HG02642 (cell line): ENCODE measurements around the gene DMKN.
"Not testable (repeated sequence)": the region's sequence is repeated elsewhere in the genome, so short reads cannot be mapped to it uniquely, and the experiment has no call there.

Experiments used
- ATAC-seq: cut with Tn5 transposase; IDR thresholded peaks from one replicate; pipeline ENCODE4 v1.9.1; 2021; ENCODE audit warnings: mild to moderate bottlenecking; ENCODE audit not compliant: unreplicated experiment, poor library complexity

The DMKN gene

GRCh38 chr19:35501684-35502083 is 11.8 kb downstream of the DMKN start:
- ATAC-seq: no peak

- no peak for ATAC-seq
Observed at GRCh38 chr19:35500611-35501010, 12.8 kb downstream of the DMKN start.

DNA sequence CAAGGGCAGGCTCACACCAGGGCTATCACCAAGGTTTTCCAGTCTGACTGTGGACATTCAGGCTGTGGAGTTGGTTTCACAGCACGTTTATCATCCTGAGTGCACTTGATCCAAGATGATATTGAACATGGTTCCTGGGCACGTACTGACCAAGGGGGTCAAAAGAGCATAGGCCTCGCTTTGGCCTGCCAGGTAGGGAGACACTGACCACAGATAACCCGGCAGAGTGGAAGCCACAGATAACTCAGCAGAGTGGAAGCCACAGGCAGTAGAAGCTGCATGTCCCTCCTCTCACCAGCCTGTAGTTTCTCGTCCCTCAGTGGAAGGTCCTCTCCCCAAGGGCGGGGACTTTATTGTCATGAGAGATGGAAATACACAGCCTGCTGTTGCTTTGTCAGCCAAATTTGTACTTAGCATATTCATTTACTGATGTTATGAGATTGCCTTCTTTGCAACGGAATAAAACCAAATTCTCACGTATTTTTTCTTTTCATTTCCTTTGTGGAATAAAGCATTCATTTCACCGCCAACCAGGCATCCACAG is 14.4 kb downstream of the DMKN start:
- no peak for ATAC-seq

GRCh38 chr19:35498220-35498619 is 15.2 kb downstream of the DMKN start:
- no peak for ATAC-seq

DNA sequence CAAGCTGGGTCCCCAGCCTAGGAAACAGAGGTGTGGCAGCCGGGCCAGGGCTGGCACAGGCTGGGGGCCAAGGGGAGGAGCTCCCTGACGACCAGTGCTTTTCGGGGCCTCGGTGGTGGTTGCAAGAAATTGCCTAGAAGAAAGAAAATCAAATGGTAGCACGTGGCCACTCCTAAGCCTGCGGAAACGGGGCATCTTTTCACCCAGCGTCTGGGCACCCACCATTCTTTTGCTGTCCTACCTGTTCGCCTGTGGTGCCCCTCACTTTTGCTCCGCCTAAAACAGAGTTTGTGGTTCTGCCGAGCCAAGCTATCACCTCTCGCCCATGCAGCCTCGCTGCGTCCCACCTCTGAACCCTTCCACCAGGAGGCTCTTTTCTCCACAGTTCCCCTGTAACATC is 16.0 kb downstream of the DMKN start:
- no peak for ATAC-seq

DNA sequence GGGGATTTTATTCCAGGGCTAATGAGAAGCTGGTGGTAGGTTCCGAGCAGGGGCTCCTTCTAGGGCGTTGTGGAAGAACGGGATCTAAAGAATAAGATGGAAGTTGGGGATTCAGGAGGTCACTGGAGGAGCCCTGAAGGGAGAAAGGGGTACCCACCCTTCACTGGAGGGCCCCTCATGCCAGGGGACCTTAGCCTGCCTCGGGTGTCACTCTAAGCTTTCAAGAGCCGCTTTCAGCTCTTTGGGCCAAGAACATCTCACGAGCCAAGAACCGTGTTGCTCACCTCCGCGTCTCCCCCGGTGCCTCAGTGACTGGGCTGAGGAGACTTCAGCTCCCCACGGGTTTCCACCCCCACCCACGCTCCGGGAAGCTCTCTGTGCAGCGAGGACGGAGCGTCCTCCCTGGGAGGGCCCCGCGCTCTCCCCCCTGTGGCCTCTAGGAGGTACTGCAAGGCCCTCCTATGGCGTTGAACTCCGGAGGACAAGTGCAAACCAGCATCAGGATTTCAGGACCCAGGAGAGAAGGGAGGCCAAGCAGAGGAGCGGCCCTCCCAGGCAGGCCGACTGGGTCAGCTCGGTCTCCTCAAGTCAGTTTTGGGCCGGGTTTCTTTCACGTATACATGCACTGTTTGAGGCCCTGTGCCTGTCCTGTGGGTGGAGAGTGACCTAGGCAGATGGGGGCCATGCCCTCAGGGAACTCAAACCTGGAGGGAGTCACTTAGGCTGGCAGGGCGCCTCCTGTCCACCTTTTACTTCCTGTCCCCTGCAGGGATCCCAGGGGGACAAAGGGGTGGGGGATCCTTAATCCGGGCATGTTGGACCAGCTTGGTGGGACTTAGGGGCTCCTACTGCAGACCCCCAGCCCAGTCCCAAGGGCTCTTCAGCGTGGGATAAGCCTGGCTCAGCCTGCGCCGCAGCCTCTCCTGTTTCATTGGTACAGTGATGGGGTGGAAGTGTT is 18.1 kb downstream of the DMKN start:
- ATAC-seq: peak; percentile 65

GRCh38 chr19:35493971-35494370 is 19.5 kb downstream of the DMKN start:
- ATAC-seq: no peak

- no peak for ATAC-seq
Observed at GRCh38 chr19:35491836-35492360, 21.6 kb downstream of the DMKN start.

DNA sequence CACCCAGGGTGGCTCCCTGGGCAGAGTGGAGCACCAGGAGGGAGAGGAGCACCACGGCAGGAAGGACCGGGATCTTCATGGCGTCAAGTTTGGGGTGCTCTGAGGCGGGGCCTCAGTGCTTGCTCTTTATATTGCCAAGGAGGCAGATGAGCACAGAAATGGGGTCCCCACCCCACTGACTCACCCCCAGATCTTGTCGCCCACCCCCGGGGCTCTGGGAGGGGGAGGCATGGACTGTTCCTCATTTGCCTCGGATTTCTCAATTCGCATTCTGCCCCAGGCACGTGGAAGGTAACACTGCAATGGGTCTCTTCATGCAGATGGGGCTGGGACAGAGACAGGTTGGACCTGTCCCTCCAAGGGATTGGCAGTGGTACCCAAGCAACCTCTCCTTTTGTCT is 23.1 kb downstream of the DMKN start, which contains the start of gene KRTDAP:
Gene KRTDAP (minus strand): TSS at position 101 of the 400 bp plus-strand sequence. CDS start 22 bp downstream, at position 79.
- ATAC-seq: no peak

DNA sequence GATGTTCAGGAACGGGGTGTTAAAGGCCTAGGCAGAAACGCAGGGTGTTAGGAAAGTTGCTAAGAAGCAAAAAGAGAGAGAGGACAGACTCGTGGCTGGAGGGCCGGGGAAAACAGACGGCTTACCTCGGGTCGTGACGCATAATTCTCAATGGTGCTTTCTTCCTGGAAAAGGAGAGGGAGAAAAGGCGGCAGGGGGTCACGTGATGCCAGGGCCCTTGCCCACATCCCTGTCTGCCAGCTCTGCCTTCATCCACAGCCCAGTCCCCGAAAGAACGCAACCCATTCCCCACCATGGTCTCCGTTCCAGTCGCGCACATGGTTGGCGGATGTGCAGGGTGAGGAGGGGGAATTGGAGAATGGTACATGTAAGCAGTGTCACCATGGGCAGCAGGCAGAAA is 24.8 kb downstream of the DMKN start:
- no peak for ATAC-seq

DNA sequence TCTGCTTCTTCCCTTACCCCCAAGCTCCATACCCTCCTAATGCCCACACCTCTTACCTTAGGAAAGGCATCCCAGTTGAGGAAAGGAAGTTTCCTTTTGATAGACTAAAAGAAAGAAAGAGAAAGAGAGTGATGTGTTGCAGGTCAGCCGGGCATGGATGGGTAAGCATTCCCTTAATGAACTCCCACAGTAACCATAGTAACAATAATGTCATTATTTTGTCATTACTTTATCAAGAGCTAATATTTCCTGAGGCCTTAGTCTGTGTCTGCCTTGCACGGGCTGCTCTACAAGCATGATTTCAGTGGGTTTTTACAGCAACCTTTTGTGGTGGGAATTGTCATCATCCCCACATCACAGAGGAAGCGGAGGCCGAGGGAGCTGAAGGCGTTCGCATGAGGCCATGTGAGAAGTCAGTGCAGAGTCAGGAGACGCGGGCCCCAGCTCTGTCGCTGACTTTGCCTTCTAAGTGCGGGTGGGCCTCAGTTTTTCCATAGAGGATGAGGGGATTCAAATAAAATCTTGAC is 25.7 kb downstream of the DMKN start:
- no peak for ATAC-seq

DNA sequence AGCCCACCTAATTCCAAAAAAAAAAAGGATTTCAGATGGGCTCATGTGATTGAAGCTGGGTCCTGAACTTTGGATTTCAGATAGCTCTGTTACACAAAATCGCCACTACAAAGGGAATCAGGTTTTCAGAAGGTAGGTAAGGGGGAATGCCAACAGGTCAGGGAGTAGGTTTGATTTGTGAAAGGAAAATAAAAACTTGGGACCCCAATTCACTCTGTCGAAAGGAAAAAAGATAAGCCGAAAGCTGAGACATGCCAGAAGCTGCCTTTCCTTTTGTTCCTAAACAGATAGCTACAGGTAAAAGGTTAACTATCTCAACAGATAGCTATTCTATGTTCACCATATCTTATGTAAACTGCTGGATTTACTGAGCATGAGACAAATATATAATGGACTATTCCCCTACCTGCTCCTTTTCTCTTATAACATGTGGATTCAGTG is 27.2 kb downstream of the DMKN start:
- ATAC-seq: no peak

DNA sequence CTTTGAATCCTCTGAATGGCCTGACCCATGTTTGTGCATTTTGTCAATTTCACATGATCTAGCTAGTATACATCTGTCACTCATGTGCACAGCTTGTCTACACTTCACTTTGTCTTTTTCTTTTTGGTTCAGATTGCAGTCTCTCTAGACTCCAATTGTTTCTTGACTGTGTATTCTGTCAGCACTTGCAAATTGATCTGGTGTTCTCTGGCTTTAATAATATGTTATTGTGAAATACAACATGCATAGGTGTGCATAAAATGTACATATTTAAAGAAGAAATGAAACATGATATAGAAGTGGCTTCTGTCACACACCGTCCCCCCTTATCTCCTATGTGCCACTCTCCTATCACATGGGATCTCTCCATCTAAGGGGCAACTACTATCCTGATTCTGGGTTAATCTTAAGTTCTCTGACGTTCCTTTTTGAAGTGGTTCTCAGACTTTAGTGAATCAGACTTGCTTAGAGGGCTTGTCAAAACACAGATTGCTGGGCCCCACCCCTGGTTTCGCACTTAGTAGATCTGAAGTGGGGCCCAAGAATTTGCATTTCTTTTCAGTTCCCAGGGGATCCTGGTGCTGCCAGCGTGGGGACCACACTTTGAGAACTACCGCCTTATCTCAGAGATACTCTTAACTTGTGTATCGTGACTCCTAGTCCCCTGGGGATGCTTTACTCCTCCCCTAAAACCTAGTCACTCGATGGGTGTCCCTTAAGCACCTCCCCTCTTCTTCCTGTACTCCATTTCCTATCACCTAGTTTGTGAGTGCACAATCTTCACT is 29.0 kb downstream of the DMKN start:
- peak; percentile 67 for ATAC-seq

DNA sequence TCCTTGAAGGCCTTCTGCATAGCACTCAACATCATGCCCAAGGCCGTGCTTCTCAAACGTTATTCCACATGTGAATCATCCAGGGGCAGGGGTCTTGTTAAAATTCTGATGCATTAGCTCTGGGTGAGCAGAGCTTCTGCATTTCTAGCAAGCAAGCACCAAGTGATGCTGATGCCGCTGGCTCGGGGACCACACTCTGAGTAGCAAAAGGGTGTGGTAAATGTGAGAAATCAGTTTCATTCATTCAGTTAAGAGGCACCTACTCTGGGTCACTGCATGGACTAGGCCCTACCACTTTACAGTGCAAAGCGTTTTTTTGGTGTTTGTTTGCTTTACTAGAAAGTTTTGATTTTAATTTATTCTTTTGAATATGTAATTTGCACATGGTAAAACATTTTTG is 30.4 kb downstream of the DMKN start:
- ATAC-seq: no peak

DNA sequence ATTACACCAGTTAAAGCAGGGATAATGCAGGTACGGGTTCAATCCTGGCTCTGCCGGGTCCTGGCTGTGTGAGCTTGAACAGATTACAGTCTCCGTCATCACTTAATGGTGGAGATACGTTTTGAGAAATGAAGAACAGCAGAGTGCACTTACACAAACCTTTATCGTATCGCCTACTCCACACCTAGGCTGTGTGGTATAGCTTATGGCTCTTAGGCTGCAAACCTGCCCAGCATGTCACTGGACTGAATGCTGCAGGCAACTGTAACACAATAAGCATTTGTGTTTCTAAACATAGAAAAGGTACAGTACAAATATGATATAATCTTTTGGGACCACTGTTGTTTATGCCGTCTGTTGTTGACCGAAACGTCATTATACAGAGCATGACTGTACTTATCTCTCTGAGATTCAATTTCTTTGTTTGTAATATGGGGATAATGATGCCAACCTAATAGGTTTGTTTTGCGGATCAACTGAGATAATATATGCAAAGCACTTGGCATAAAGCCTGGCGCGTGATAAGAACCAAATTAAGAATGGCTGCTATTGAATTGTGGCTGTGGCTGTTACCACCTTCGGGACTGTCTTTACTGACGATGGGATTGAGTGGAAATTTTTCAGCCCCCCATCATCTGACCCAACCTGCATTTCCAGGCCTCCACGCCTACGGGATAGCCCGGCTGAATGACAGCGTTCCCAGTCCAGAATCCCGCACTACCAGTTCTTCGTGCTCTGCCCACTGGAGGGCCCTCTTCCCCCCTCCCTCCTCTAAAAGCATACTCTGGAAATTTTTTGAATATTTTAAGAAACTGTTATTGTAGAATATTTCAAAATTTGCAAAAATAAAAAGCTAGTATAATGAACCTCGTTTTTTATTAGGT is 34.4 kb downstream of the DMKN start:
- ATAC-seq: no peak

GRCh38 chr19:35476149-35476548 is 37.3 kb downstream of the DMKN start:
- no peak for ATAC-seq

- ATAC-seq: not testable (repeated sequence)
Observed at GRCh38 chr19:35474594-35474993, 38.9 kb downstream of the DMKN start.

DNA sequence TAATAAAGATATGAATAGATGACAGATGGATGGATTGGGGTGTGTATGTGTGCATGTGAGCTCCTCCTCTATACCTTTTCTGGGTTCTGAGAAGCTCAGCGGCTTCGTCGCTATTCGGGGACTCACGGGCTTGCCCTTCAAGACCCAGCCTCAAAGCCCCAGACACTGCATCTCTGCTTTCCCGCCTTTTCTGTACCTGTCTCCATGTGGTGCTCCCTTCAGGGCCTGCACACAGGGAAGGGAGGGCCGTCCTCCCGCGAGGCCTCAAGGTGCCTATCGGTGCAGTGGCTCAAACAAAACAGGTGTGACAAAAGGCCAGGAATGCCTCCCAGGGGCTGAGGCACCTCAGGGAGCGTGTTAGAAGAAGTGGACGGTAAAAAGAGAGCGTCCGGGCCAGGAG is 39.3 kb downstream of the DMKN start:
- no peak for ATAC-seq

GRCh38 chr19:35471946-35472345 is 41.5 kb downstream of the DMKN start:
- no peak for ATAC-seq
